GM21786 (cell line): Measurements from ENCODE around the gene BAAT.

ENCODE experiments used
- ATAC-seq: cut with Tn5 transposase; IDR thresholded peaks from one replicate; pipeline ENCODE4 v1.9.1; 2021; ENCODE audit not compliant: unreplicated experiment

Gene BAAT

GRCh38 chr9:101398930-101399642 is 14.3 kb upstream of the BAAT start:
- peak; percentile 4 for ATAC-seq

DNA sequence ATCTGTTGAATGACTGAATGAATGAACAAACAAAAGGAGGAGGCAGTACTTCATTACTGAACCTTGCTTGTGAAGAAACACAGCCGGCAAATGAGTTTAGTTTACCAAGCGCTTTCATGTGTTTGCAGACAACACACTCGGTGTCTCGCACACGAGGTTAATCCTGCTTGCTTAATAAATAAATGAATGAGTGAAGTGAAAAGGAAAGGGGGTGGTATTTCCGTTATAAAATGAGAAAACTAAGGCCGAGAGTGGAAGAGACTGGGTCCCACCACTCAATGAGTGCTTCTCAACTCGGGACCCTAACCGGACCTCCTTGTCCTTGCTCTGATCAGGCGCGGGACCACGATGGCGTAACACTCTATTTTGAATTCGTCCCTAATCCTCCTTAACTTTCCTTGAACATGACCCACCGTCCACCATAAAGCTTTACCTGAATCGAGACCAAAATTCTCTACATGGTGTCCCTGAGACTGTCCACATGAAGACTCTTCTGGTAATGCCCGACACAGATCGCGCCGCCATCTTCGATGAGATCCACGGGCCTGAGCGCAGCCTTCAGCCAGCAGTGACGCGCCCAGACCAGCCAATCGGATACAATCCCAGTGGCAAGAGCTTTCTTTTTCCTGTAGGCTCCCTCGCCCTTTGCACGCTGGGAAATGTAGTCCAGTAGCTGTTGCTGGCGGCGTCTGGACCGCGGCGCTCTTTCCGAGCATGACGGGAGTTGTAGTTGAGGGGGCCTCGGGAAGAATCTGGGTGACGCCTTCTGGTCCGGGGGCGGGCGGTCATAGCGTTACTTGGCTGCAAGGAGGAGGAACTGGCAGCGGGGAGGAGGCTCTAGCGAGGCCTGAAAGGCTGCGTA is 13.5 kb upstream of the BAAT start, which contains the start of the genes MRPL50 and ZNF189:
Gene MRPL50, minus strand, starts transcription at position 551 of the 862 bp plus-strand sequence. Its CDS starts 26 bp downstream, at position 525.
Gene ZNF189, plus strand, starts transcription at position 784 of the 862 bp plus-strand sequence. CDS start 306 bp downstream, outside the sequence.
- peak; percentile 98 for ATAC-seq

- no peak for ATAC-seq
These were observed 12.9 kb upstream of the BAAT start for GRCh38 chr9:101397746-101398067.

GRCh38 chr9:101394687-101395086 is 9.9 kb upstream of the BAAT start:
- no peak for ATAC-seq

- no peak for ATAC-seq
These were observed 8.3 kb upstream of the BAAT start for GRCh38 chr9:101393135-101393534.

DNA sequence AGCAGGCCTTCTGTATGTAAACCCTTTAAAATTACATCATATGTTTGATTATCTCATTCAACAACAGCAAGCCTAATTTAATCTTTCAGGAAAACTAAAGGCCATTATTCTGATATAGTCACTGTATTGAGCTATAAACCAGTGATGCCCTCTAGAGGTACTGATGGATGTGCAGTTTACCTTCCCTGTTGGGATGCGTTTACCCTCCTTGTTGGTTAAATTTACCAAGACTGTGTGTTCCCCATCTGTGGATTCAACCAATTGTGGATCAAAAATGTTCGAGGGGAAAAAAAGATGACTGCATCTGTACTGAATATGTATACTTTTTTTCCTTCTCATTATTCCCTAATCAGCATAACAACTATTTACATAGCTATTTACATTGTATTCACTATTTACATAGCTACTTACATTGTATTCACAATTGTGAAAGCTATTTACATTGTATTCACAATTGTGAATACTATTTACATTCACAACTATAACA is 3.7 kb upstream of the BAAT start:
- ATAC-seq: no peak

GRCh38 chr9:101387871-101388506 is 3.2 kb upstream of the BAAT start:
- no peak for ATAC-seq

DNA sequence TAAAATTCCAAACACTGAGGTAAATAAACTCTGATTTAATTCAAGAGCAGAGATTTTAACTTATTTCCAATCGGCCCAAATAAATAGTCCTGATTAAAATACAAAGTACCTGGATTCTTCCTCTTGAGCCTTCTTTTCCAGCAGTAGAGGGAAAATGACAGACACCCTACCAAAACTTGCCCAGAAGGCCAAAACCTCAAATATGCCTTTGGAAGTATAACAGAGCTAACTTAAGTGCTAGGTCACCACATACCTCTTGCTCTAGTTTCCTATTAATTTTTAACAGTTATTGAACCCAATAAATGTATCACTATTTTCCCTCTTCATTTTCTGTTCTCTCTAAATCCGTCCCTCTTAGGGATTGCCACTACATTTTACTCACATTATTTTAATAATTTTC is 1.4 kb downstream of the BAAT start:
- no peak for ATAC-seq

DNA sequence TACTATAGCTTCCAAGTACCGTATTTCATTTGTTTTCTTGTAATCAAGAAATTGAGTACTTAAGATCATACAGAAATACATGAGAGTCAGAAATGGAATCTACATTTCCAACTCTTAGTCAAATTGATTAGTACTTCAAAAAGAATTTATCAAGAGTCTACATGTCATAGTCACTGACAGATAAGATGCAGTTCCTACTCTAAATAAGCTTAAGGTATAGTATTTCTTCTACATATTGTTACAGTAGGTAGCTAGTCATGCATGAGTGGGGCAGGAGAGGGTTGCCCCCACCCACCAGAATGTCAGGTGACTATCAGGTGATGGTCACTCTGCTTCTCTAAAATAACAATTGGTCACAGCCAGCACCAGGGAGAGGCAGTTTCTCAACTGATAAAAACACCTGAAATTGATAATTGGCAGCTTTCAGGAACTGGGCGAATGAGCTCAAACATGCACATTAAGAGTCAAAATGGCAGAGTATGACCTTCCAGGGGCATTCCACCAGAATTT is 2.9 kb downstream of the BAAT start:
- no peak for ATAC-seq

- no peak for ATAC-seq
These were observed 3.7 kb downstream of the BAAT start for GRCh38 chr9:101381118-101381517.

DNA sequence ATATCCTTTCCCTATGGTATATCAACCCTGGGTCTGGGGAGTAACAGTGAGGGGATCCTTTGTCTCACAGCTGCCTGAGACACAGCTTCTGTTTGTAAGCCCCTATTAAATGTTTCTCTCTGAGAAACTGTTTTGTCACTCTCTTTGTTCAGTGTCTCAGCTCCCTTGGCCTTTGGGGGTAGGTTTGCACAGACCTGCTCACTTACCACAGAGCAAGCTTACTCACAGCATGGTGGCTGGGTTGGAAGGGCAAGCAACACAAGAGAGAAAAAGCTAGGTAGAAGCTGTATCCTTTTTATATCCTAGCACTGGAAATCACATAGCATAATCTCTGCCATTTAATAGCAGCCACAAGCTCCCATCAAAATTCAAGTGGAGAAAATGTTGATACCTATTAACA is 4.5 kb downstream of the BAAT start:
- no peak for ATAC-seq

GRCh38 chr9:101376111-101376848 is 8.5 kb downstream of the BAAT start:
- no peak for ATAC-seq

GRCh38 chr9:101375546-101375945 is 9.3 kb downstream of the BAAT start:
- no peak for ATAC-seq

GRCh38 chr9:101372327-101373118 is 12.3 kb downstream of the BAAT start:
- no peak for ATAC-seq

GRCh38 chr9:101371813-101372212 is 13.0 kb downstream of the BAAT start:
- no peak for ATAC-seq

- ATAC-seq: no peak
These were observed 14.8 kb downstream of the BAAT start for GRCh38 chr9:101369884-101370531.

DNA sequence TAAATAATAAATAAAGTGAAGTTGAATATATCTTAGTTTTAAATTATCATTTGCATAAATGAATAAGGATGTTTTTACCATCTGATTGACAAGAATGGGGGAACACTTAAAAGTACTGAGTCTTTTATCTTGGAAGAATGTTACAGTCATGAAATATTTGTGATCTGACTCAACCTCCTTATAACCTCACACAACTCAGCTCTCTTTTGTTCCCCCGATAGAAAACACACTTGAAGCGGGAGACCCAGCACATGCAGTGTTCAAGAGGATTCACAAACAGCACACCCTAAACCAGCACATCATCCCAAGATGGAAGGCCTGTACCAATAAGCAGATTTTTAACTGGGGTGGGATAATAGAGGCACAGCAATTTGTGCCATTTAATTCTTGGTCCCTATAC is 15.5 kb downstream of the BAAT start:
- no peak for ATAC-seq

- no peak for ATAC-seq
These were observed 17.5 kb downstream of the BAAT start for GRCh38 chr9:101367323-101367722.

DNA sequence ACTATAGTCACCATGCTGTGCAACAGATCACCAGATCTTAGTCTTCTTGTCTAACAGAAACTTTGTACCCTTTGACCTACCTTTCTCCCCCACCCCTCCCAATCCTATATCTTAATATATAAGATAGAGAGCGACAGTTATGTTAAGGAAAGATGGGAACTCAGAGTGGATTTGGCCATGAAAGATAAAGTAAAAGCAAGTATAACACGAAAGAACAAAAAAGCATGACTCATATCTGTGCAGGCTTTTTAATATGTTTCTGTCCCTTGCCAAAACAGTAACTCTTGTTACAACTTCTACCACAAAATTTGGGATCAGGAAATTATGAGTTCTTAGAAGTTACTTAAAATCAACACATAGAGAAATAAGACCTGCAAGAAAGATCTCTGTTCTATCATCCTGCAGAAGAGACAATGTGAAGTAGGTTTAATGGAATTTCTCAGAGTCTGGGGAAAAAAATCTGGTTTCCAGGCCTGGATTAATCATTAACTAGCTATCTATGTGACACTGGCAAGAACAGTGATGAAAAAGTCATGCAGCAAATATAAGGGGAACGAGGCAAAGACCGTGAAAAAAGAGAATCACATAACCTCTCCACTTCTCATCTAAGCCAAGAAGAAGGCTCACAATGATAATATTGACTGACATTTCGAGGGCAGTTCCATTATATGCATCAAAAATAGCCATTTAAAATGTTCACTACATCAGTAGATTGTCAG is 18.6 kb downstream of the BAAT start:
- no peak for ATAC-seq
